Neural cell (in vitro differentiated cells): ENCODE data around the gene ZBTB46. TPM values are rescaled to one million over a fixed set of nuclear protein-coding genes. Genes with fewer than 3 reads are reported as not detected.
"Not testable (repeated sequence)": the region's sequence is repeated elsewhere in the genome, so short reads cannot be mapped to it uniquely, and the experiment has no call there.

Experiments
- H2AFZ ChIP-seq: fragments of 200-600, 300-800 bp; sonication (generic), shearing (Covaris generic); 2 replicates; pipeline ENCODE4 v1.6.0; 2014; ENCODE audit warnings: low read depth, mild to moderate bottlenecking, antibody characterized with exemption, low read length, moderate library complexity
- H3F3A ChIP-seq: fragments of 200-600 bp; shearing (Covaris generic); 2 replicates; pipeline ENCODE4 v1.6.1; 2016; ENCODE audit warnings: mild to moderate bottlenecking, moderate library complexity, mixed read lengths, antibody characterized with exemption, low read length; ENCODE audit not compliant: insufficient read depth, poor library complexity, severe bottlenecking
- H3K27ac ChIP-seq: fragments of 200-600, 300-800 bp; sonication (generic), shearing (Covaris generic); 2 replicates; pipeline ENCODE4 v1.5.1; 2014; ENCODE audit warnings: mild to moderate bottlenecking, low read length, moderate library complexity
- H3K27me3 ChIP-seq: fragments of 300-800, 200-600 bp; sonication (generic), shearing (Covaris generic); 2 replicates; pipeline ENCODE4 v1.6.0; 2014; ENCODE audit warnings: mild to moderate bottlenecking, low read depth, low read length, moderate library complexity; ENCODE audit not compliant: insufficient read depth
- H3K36me3 ChIP-seq: fragments of 300-800, 200-600 bp; sonication (generic), shearing (Covaris generic); 2 replicates; pipeline ENCODE4 v1.5.1; 2014; ENCODE audit warnings: mild to moderate bottlenecking, antibody characterized with exemption, low read length, moderate library complexity; ENCODE audit not compliant: insufficient read depth
- H3K4me2 ChIP-seq: fragments of 300-800, 200-600 bp; sonication (generic), shearing (Covaris generic); 2 replicates; pipeline ENCODE4 v1.6.0; 2014; ENCODE audit warnings: mild to moderate bottlenecking, low read length
- H3K4me3 ChIP-seq: fragments of 300-800, 200-600 bp; sonication (generic), shearing (Covaris generic); 2 replicates; pipeline ENCODE4 v1.5.1; 2014; ENCODE audit warnings: mild to moderate bottlenecking, low read length, moderate library complexity
- H3K79me2 ChIP-seq: fragments of 200-600 bp; shearing (Covaris generic); replicated peaks from 2 replicates; pipeline ENCODE4 v1.6.0; 2014; ENCODE audit warnings: mild to moderate bottlenecking, low read length, moderate library complexity; ENCODE audit not compliant: insufficient read depth
- H3K9ac ChIP-seq: fragments of 300-800, 200-600 bp; sonication (generic), shearing (Covaris generic); 2 replicates; pipeline ENCODE4 v1.6.1; 2016; ENCODE audit warnings: mild to moderate bottlenecking, low read length, mixed read lengths
- H3K9me2 ChIP-seq: fragments of 200-600 bp; shearing (Covaris generic); 2 replicates; pipeline ENCODE4 v1.6.1; 2016; ENCODE audit warnings: mild to moderate bottlenecking, low read length, mixed read lengths; ENCODE audit not compliant: insufficient read depth
- H3K9me3 ChIP-seq: fragments of 200-600, 300-800 bp; sonication (generic), shearing (Covaris generic); 2 replicates; pipeline ENCODE4 v1.6.1; 2016; ENCODE audit warnings: mild to moderate bottlenecking, mixed run types, low read length, moderate library complexity, mixed read lengths
- H4K20me1 ChIP-seq: fragments of 200-600 bp; shearing (Covaris generic); 2 replicates; pipeline ENCODE4 v1.6.1; 2016; ENCODE audit warnings: mild to moderate bottlenecking, mixed run types; ENCODE audit not compliant: insufficient read depth
- EP300 ChIP-seq: fragments of 450-650 bp; conservative IDR thresholded peaks from 2 replicates; pipeline ENCODE4 v1.6.1; 2014; ENCODE audit warnings: antibody characterized with exemption, mild to moderate bottlenecking, moderate library complexity; ENCODE audit not compliant: poor library complexity, severe bottlenecking
- EZH2 ChIP-seq: fragments of 200-600, 300-800 bp; shearing (Covaris generic), sonication (generic); IDR thresholded peaks from 2 replicates; pipeline ENCODE4 v1.6.1; 2014; ENCODE audit warnings: antibody characterized with exemption, low read length, borderline replicate concordance, mild to moderate bottlenecking; ENCODE audit not compliant: insufficient read depth, poor library complexity, severe bottlenecking
- MXI1 ChIP-seq: fragments of 450-650 bp; conservative IDR thresholded peaks from 2 replicates; pipeline ENCODE4 v1.6.1; 2014; ENCODE audit warnings: antibody characterized with exemption, mild to moderate bottlenecking; ENCODE audit not compliant: poor library complexity, severe bottlenecking
- POLR2AphosphoS5 ChIP-seq: IDR thresholded peaks from 2 replicates; pipeline ENCODE4 v1.6.1; 2012
- RAD21 ChIP-seq: fragments of 450-650 bp; conservative IDR thresholded peaks from 2 replicates; pipeline ENCODE4 v1.6.1; 2014; ENCODE audit warnings: antibody characterized with exemption, mild to moderate bottlenecking, moderate library complexity
- SMC3 ChIP-seq: fragments of 450-650 bp; conservative IDR thresholded peaks from 2 replicates; pipeline ENCODE4 v1.6.1; 2014; ENCODE audit warnings: antibody characterized with exemption, mild to moderate bottlenecking, moderate library complexity; ENCODE audit not compliant: poor library complexity
- TAF1 ChIP-seq: IDR thresholded peaks from 2 replicates; pipeline ENCODE4 v1.6.1; 2012; ENCODE audit warnings: low read depth
- polyA plus RNA-seq: library from polyadenylated mRNA; depleted of rRNA; stranded (reverse); fragments of >200 nt; gene quantifications from 2 replicates; pipeline ENCODE4 v1.2.3, GENCODE V29; 2014
- TF ChIP-seq, protein P1 (sequence below): fragments of 450-650 bp; IDR thresholded peaks from 2 replicates; pipeline ENCODE4 v1.5.1; 2014; ENCODE audit warnings: antibody characterized with exemption, mild to moderate bottlenecking, moderate library complexity; ENCODE audit not compliant: poor library complexity, severe bottlenecking
- TF ChIP-seq, protein P2 (sequence below): IDR thresholded peaks from 2 replicates; pipeline ENCODE4 v1.6.1; 2012; ENCODE audit warnings: borderline replicate concordance

The ZBTB46 gene
- polyA plus RNA-seq, 1 donor from 2014 or later, result 15.0 TPM

DNA sequence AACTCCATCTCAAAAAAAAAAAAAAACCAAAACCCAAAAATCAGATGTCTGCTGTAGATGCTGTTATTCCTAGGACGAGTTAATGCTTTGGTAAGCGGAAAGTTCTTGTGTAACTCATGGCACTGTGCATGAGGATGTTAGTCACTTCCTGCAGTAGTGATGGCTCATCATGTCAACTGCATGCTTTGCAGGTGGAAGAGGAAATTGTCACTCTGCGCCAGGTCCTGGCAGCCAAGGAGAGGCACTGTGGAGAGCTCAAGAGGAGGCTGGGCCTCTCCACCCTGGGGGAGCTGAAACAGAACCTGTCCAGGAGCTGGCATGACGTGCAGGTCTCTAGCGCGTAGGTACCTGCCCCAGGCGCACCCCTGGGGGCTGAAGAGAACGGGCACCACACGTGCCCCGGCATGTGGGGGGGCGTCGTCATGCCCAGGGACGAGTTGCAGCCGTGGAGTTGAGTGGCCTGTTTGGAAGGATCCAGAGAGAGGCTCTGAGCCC lies 42.5 kb upstream of the ZBTB46 start:
- Histone ChIP-seq H3K27ac (no peak overlapping the region), H3K36me3 (no peaks in the 10 kb centered on the region), H3K4me2 (no peak overlapping the region)

DNA sequence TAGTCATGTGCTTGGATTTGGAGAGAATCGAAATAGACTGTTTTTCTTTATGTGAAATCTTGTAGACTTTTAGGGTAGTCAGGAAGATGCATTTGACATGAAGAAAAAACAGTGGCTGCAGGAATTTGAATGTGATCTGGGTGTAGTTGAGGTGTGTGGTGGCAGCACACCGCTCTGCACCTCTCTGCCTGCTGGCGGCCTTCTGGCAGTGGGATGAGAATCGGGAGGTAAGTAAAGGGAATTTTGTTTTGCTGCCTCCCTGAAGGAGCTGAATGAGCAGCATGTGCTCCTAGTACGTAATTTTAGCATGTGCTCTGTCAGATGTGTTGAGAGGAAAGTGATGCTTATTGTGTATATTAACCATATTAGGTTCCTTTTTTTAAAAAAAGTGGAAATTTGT lies 37.2 kb upstream of the ZBTB46 start:
- H2AFZ ChIP-seq, result no peak overlapping the region
- H3K4me3 ChIP-seq, result no peak overlapping the region
- H4K20me1 ChIP-seq, result no peaks in the 10 kb centered on the region
- peaks cover 14% of the 10 kb centered on the region for H3K79me2 ChIP-seq
- H3K27me3 ChIP-seq, result no peaks in the 10 kb centered on the region
- no peak for TF ChIP-seq POLR2AphosphoS5
- TF ChIP-seq RAD21, result no peak
- TF ChIP-seq EZH2, result no peak
- TF ChIP-seq SMC3, result no peak
- no peak for TF ChIP-seq TAF1
- TF ChIP-seq, protein P1, sequence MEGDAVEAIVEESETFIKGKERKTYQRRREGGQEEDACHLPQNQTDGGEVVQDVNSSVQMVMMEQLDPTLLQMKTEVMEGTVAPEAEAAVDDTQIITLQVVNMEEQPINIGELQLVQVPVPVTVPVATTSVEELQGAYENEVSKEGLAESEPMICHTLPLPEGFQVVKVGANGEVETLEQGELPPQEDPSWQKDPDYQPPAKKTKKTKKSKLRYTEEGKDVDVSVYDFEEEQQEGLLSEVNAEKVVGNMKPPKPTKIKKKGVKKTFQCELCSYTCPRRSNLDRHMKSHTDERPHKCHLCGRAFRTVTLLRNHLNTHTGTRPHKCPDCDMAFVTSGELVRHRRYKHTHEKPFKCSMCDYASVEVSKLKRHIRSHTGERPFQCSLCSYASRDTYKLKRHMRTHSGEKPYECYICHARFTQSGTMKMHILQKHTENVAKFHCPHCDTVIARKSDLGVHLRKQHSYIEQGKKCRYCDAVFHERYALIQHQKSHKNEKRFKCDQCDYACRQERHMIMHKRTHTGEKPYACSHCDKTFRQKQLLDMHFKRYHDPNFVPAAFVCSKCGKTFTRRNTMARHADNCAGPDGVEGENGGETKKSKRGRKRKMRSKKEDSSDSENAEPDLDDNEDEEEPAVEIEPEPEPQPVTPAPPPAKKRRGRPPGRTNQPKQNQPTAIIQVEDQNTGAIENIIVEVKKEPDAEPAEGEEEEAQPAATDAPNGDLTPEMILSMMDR, result no peak
- TF ChIP-seq, protein P2, sequence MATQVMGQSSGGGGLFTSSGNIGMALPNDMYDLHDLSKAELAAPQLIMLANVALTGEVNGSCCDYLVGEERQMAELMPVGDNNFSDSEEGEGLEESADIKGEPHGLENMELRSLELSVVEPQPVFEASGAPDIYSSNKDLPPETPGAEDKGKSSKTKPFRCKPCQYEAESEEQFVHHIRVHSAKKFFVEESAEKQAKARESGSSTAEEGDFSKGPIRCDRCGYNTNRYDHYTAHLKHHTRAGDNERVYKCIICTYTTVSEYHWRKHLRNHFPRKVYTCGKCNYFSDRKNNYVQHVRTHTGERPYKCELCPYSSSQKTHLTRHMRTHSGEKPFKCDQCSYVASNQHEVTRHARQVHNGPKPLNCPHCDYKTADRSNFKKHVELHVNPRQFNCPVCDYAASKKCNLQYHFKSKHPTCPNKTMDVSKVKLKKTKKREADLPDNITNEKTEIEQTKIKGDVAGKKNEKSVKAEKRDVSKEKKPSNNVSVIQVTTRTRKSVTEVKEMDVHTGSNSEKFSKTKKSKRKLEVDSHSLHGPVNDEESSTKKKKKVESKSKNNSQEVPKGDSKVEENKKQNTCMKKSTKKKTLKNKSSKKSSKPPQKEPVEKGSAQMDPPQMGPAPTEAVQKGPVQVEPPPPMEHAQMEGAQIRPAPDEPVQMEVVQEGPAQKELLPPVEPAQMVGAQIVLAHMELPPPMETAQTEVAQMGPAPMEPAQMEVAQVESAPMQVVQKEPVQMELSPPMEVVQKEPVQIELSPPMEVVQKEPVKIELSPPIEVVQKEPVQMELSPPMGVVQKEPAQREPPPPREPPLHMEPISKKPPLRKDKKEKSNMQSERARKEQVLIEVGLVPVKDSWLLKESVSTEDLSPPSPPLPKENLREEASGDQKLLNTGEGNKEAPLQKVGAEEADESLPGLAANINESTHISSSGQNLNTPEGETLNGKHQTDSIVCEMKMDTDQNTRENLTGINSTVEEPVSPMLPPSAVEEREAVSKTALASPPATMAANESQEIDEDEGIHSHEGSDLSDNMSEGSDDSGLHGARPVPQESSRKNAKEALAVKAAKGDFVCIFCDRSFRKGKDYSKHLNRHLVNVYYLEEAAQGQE, result no peak
- TF ChIP-seq MXI1, result no peak
- no peak for TF ChIP-seq EP300
- H3K27ac ChIP-seq, result no peak overlapping the region
- H3K9me3 ChIP-seq, result no peaks in the 10 kb centered on the region
- no peaks in the 10 kb centered on the region for H3K36me3 ChIP-seq
- H3K9ac ChIP-seq, result no peak overlapping the region
- H3K4me2 ChIP-seq, result no peak overlapping the region
- no peaks in the 10 kb centered on the region for H3K9me2 ChIP-seq
- H3F3A ChIP-seq, result no peaks in the 10 kb centered on the region

More for the DNA sequence above, 42.5 kb upstream of the ZBTB46 start:
- Histone ChIP-seq H3F3A (no peaks in the 10 kb centered on the region), H4K20me1 (no peaks in the 10 kb centered on the region), H3K27me3 (no peaks in the 10 kb centered on the region), H3K4me3 (no peak overlapping the region), H3K9me3 (no peaks in the 10 kb centered on the region), H3K9me2 (no peaks in the 10 kb centered on the region), H3K9ac (no peak overlapping the region), H2AFZ (no peak overlapping the region), H3K79me2 (no peaks in the 10 kb centered on the region)
- TF ChIP-seq SMC3, result no peak
- TF ChIP-seq RAD21, result no peak
- TF ChIP-seq TAF1, result no peak
- TF ChIP-seq EP300, result no peak
- TF ChIP-seq, protein P2, result no peak
- TF ChIP-seq, protein P1, result no peak
- no peak for TF ChIP-seq MXI1
- no peak for TF ChIP-seq POLR2AphosphoS5
- TF ChIP-seq EZH2, result no peak

DNA sequence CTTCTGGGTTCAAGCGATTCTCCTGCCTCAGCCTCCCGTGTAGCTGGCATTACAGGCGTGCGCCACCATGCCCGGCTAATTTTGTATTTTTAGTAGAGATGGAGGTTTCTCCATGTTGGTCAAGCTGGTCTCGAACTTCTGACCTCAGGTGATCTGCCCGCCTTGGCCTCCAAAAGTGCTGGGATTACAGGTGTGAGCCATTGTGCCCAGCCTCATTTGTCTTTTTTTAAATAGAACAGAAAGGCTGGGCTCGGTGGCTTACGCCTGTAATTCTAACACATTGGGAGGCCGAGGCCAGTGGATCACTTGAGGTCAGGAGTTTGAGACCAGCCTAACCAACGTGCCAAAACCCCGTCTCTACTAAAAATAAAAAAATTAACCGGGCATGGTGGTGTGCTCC lies 36.0 kb upstream of the ZBTB46 start:
- H3K4me2 ChIP-seq, H3K9me2 ChIP-seq, H3F3A ChIP-seq, H3K27ac ChIP-seq, H3K4me3 ChIP-seq, H4K20me1 ChIP-seq, H3K36me3 ChIP-seq, H3K27me3 ChIP-seq, H3K9ac ChIP-seq, H2AFZ ChIP-seq, H3K9me3 ChIP-seq: not testable (repeated sequence)
- peaks cover 14% of the 10 kb centered on the region for H3K79me2 ChIP-seq
